ENCODE results near the gene EFNA4.

EFNA4 gene

GRCh38 chr1:155080312-155081228 lies 17.0 kb downstream of the EFNA4 start:
- DNase-seq (ENCODE audit: low spot score): peak; percentile 62
- no peak for TF ChIP-seq CTCF (IDR thresholded peaks at IDR 0.05; ENCODE audit: extremely low read depth, missing control alignments)

- no peak for TF ChIP-seq CTCF (IDR thresholded peaks at IDR 0.05; ENCODE audit: extremely low read depth, missing control alignments)
- DNase-seq (ENCODE audit: low spot score): no peak
Measured at GRCh38 chr1:155081472-155082300, 18.1 kb downstream of the EFNA4 start.

- no peak for TF ChIP-seq CTCF (IDR thresholded peaks at IDR 0.05; ENCODE audit: extremely low read depth, missing control alignments)
- no peak for DNase-seq (ENCODE audit: low spot score)
Measured at GRCh38 chr1:155082301-155083051, 18.9 kb downstream of the EFNA4 start.

- no peak for DNase-seq (ENCODE audit: low spot score)
- no peak for TF ChIP-seq CTCF (IDR thresholded peaks at IDR 0.05; ENCODE audit: extremely low read depth, missing control alignments)
Measured at GRCh38 chr1:155083052-155083541, 19.6 kb downstream of the EFNA4 start.

GRCh38 chr1:155083865-155084721 lies 20.6 kb downstream of the EFNA4 start:
- peak; percentile 2 for TF ChIP-seq CTCF (IDR thresholded peaks at IDR 0.05; ENCODE audit: extremely low read depth, missing control alignments)
- no peak for DNase-seq (ENCODE audit: low spot score)

DNA sequence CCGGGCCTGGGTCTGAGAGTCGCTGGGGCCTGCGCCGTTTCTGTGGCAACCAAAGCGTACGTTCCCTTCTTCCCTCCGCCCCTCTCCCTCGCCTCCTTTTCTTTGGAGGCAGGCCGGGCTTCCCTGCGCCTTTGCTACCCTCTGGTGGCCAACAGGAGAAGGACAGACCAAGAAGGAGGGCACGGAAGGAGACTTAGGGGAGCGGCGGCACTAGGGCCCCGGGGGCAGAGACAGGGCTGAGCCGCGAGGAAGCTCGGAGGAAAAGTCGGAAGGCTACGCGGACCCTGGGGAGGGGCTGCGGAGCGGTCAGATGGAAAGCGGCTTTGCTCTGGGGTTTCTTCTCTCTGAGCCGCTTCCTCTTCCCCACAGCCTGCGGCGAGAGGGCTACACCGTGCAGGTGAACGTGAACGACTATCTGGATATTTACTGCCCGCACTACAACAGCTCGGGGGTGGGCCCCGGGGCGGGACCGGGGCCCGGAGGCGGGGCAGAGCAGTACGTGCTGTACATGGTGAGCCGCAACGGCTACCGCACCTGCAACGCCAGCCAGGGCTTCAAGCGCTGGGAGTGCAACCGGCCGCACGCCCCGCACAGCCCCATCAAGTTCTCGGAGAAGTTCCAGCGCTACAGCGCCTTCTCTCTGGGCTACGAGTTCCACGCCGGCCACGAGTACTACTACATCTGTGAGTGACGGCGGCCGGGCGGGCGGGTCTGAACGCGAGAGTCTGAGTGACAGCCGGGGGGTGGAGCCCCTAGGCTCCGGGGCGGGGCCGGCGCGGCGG lies 21.4 kb downstream of the EFNA4 start:
- DNase-seq (ENCODE audit: low spot score): peak; percentile 96
- peak; percentile 95 for TF ChIP-seq CTCF (IDR thresholded peaks at IDR 0.05; ENCODE audit: extremely low read depth, missing control alignments)
